Measurements from ENCODE around the gene TMEM186. TPM values are rescaled to one million over a fixed set of nuclear protein-coding genes. Genes with fewer than 3 reads are reported as not detected.

TMEM186 gene
- total RNA-seq, 2 experiments from 2014 or later, result 1.9 to 3.1 TPM

- POLR2A ChIA-PET, result no interaction called here
- ATAC-seq (ENCODE audit: poor library complexity) (no peak), DNase-seq (no peak)
- Mint-ChIP-seq H3K36me3 (ENCODE audit: low read depth) (peaks cover 37% of the 10 kb centered on the region), H3K27ac (no peak overlapping the region), H3K4me3 (no peak overlapping the region), H3K9me3 (no peaks in the 10 kb centered on the region), H3K27me3 (no peaks in the 10 kb centered on the region), H3K4me1 (ENCODE audit: low read depth) (no peaks in the 10 kb centered on the region)
- TF ChIP-seq CTCF (IDR thresholded peaks at IDR 0.05), result no peak
- Histone ChIP-seq H3K27ac (ENCODE audit: low read depth in 1 of 2, low read length in 2 of 2) (no peak overlapping the region), H3K9me3 (ENCODE audit: control insufficient read depth in 1 of 2, insufficient read depth in 1 of 2, low read length in 2 of 2) (no peaks in the 10 kb centered on the region), H3K4me1 (ENCODE audit: insufficient read depth, low read length) (no peaks in the 10 kb centered on the region), H3K27me3 (ENCODE audit: control insufficient read depth in 1 of 2, insufficient read depth in 2 of 2, low read length in 2 of 2) (no peaks in the 10 kb centered on the region), H3K36me3 (ENCODE audit: insufficient read depth, low read length) (peaks cover 4% of the 10 kb centered on the region), H3K4me3 (ENCODE audit: low read length) (no peak overlapping the region)
- intact Hi-C loops (cut with DNase I, micrococcal nuclease), result no loop called here
- CTCF ChIA-PET, result no interaction called here
These were observed 33.5 kb downstream of the TMEM186 start for GRCh38 chr16:8763899-8764298.

GRCh38 chr16:8763083-8763482 is 34.4 kb downstream of the TMEM186 start:
- Mint-ChIP-seq H3K4me1 (ENCODE audit: low read depth) (no peaks in the 10 kb centered on the region), H3K9me3 (no peaks in the 10 kb centered on the region), H3K4me3 (no peak overlapping the region), H3K27ac (no peak overlapping the region), H3K36me3 (ENCODE audit: low read depth) (peaks cover 35% of the 10 kb centered on the region), H3K27me3 (no peaks in the 10 kb centered on the region)
- Histone ChIP-seq H3K4me3 (ENCODE audit: low read length) (no peak overlapping the region), H3K36me3 (ENCODE audit: insufficient read depth, low read length) (peaks cover 4% of the 10 kb centered on the region), H3K9me3 (ENCODE audit: control insufficient read depth in 1 of 2, insufficient read depth in 1 of 2, low read length in 2 of 2) (no peaks in the 10 kb centered on the region), H3K4me1 (ENCODE audit: insufficient read depth, low read length) (no peaks in the 10 kb centered on the region), H3K27me3 (ENCODE audit: control insufficient read depth in 1 of 2, insufficient read depth in 2 of 2, low read length in 2 of 2) (no peaks in the 10 kb centered on the region), H3K27ac (ENCODE audit: low read depth in 1 of 2, low read length in 2 of 2) (no peak overlapping the region)
- no peak for ATAC-seq (ENCODE audit: poor library complexity)
- ChIA-PET POLR2A (no interaction called here), CTCF (no interaction called here)
- TF ChIP-seq CTCF (IDR thresholded peaks at IDR 0.05), result no peak
- no peak for DNase-seq
- intact Hi-C loops (cut with DNase I, micrococcal nuclease), result no loop called here

GRCh38 chr16:8762254-8762653 is 35.2 kb downstream of the TMEM186 start:
- no peak overlapping the region for H3K27ac Mint-ChIP-seq
- Histone ChIP-seq H3K27me3 (ENCODE audit: control insufficient read depth in 1 of 2, insufficient read depth in 2 of 2, low read length in 2 of 2) (no peaks in the 10 kb centered on the region), H3K4me3 (ENCODE audit: low read length) (no peak overlapping the region), H3K27ac (ENCODE audit: low read depth in 1 of 2, low read length in 2 of 2) (no peak overlapping the region), H3K4me1 (ENCODE audit: insufficient read depth, low read length) (no peaks in the 10 kb centered on the region), H3K9me3 (ENCODE audit: control insufficient read depth in 1 of 2, insufficient read depth in 1 of 2, low read length in 2 of 2) (no peaks in the 10 kb centered on the region), H3K36me3 (ENCODE audit: insufficient read depth, low read length) (peaks cover 4% of the 10 kb centered on the region)
- H3K36me3 Mint-ChIP-seq (ENCODE audit: low read depth), result peaks cover 35% of the 10 kb centered on the region
- no peaks in the 10 kb centered on the region for H3K4me1 Mint-ChIP-seq (ENCODE audit: low read depth)
- ChIA-PET CTCF (no interaction called here), POLR2A (no interaction called here)
- H3K4me3 Mint-ChIP-seq, result no peak overlapping the region
- no peak for DNase-seq
- intact Hi-C loops (cut with DNase I, micrococcal nuclease), result no loop called here
- TF ChIP-seq CTCF (IDR thresholded peaks at IDR 0.05), result no peak
- H3K27me3 Mint-ChIP-seq, result no peaks in the 10 kb centered on the region
- no peaks in the 10 kb centered on the region for H3K9me3 Mint-ChIP-seq
- no peak for ATAC-seq (ENCODE audit: poor library complexity)
